H1 (cell line): ENCODE data around the gene ATP6V0E2. TPM values are rescaled to one million over a fixed set of nuclear protein-coding genes. Genes with fewer than 3 reads are reported as not detected.

Experiments
- CTCF ChIA-PET: fragments of 300-600 bp; sonication (Branson Sonifier 250); formaldehyde crosslinking; loops from one replicate; lab custom pipeline; 2021; ENCODE audit not compliant: partially characterized antibody; lab: Charles Lee
- POLR2A ChIA-PET: fragments of 300-600 bp; sonication (Branson Sonifier 250); formaldehyde crosslinking; loops from one replicate; lab custom pipeline; 2021; ENCODE audit warnings: inconsistent platforms; ENCODE audit not compliant: partially characterized antibody; lab: Charles Lee
- DNase-seq, 2 experiments: peaks; one replicate each; pipeline versions ENCODE4 v3.0.0 to v3.0.0-alpha.2; 2010 to 2022; ENCODE audit warnings: low spot score in 2 of 2, low read depth in 1 of 2, mixed read lengths in 1 of 2
- FAIRE-seq: peaks from 2 replicates; lab custom pipeline; 2011; peaks lifted over from hg19 to GRCh38; lab: Jason Lieb, UNC
- H2AFZ ChIP-seq: 2 replicates; pipeline ENCODE4 v1.8.1; 2012; ENCODE audit warnings: low read length, inconsistent platforms
- H2AK5ac ChIP-seq: 2 replicates; pipeline ENCODE4 v1.6.1; 2013; ENCODE audit warnings: low read depth, low read length
- H2BK120ac ChIP-seq: replicated peaks from 2 replicates; pipeline ENCODE3; 2013; ENCODE audit warnings: low read depth, low read length, inconsistent platforms
- H2BK12ac ChIP-seq: 2 replicates; pipeline ENCODE4 v1.6.1; 2013; ENCODE audit warnings: low read depth, low read length
- H2BK15ac ChIP-seq: 2 replicates; pipeline ENCODE4 v1.6.1; 2013; ENCODE audit warnings: low read length
- H2BK20ac ChIP-seq: 2 replicates; pipeline ENCODE4 v1.6.1; 2013; ENCODE audit warnings: low read length
- H2BK5ac ChIP-seq: 2 replicates; pipeline ENCODE4 v1.6.1; 2013; ENCODE audit warnings: low read depth, low read length
- H3K14ac ChIP-seq: 2 replicates; pipeline ENCODE4 v1.6.1; 2013; ENCODE audit warnings: inconsistent platforms; ENCODE audit not compliant: insufficient read length
- H3K18ac ChIP-seq: 2 replicates; pipeline ENCODE4 v1.6.1; 2013; ENCODE audit warnings: low read length; ENCODE audit errors: extremely low read depth
- H3K23ac ChIP-seq: 2 replicates; pipeline ENCODE4 v1.6.1; 2013; ENCODE audit warnings: inconsistent platforms; ENCODE audit not compliant: insufficient read length
- H3K23me2 ChIP-seq: 2 replicates; pipeline ENCODE4 v1.6.1; 2013; ENCODE audit warnings: low read depth, low read length
- H3K27ac ChIP-seq: 2 replicates; pipeline ENCODE4 v1.6.1; 2011; ENCODE audit warnings: low read depth, low read length, inconsistent platforms
- H3K27me3 ChIP-seq, 4 experiments: replicated peaks in 1 of 4; 1 replicate in 1 of 4; 2 replicates in 3 of 4; pipeline versions ENCODE4 v1.6.1 to v1.8.1; 2011 to 2013; ENCODE audit warnings: low read length in 3 of 4, mild to moderate bottlenecking in 3 of 4, inconsistent platforms in 2 of 4, mixed read lengths in 2 of 4, moderate library complexity in 1 of 4; ENCODE audit not compliant: control insufficient read depth in 3 of 4, insufficient read depth in 3 of 4; ENCODE audit errors: extremely low read depth in 1 of 4
- H3K36me3 ChIP-seq, 4 experiments: 2 replicates each; pipeline versions ENCODE4 v1.6.1 to v1.8.1; 2011 to 2013; ENCODE audit warnings: mild to moderate bottlenecking in 4 of 4, low read length in 3 of 4, moderate library complexity in 2 of 4, control low read depth in 1 of 4, inconsistent platforms in 1 of 4; ENCODE audit not compliant: insufficient read depth in 4 of 4, control insufficient read depth in 2 of 4
- H3K4ac ChIP-seq: replicated peaks from 2 replicates; pipeline ENCODE3; 2013; ENCODE audit warnings: low read length, low read depth, mixed read lengths, inconsistent platforms; ENCODE audit not compliant: insufficient read length
- H3K4me1 ChIP-seq, 4 experiments: replicated peaks in 1 of 4; 1 replicate in 1 of 4; 2 replicates in 3 of 4; pipeline versions ENCODE4 v1.6.1 to v1.8.1; 2011 to 2013; ENCODE audit warnings: low read length in 3 of 4, inconsistent platforms in 2 of 4, mixed read lengths in 1 of 4; ENCODE audit not compliant: insufficient read depth in 4 of 4, control insufficient read depth in 3 of 4
- H3K4me2 ChIP-seq, 2 experiments: 2 replicates each; pipeline versions ENCODE4 v1.6.1 to v1.8.1; 2011 to 2013; ENCODE audit warnings: low read depth in 2 of 2, low read length in 2 of 2, control low read depth in 1 of 2, inconsistent platforms in 1 of 2, mild to moderate bottlenecking in 1 of 2; ENCODE audit not compliant: insufficient read depth in 1 of 2
- H3K4me3 ChIP-seq, 4 experiments: fragments of 200-600, 300-600 bp in 1 of 4; sonication (generic), shearing (Covaris generic), sonication (Bioruptor Twin) in 1 of 4; 2 replicates each; pipeline versions ENCODE4 v1.5.1 to v1.8.1; 2011 to 2016; ENCODE audit warnings: low read length in 4 of 4, low read depth in 3 of 4, control low read depth in 2 of 4, inconsistent platforms in 2 of 4, mild to moderate bottlenecking in 2 of 4, mixed read lengths in 1 of 4, moderate library complexity in 1 of 4; ENCODE audit not compliant: insufficient read depth in 2 of 4; ENCODE audit errors: extremely low read depth in 1 of 4
- H3K56ac ChIP-seq: replicated peaks from 2 replicates; pipeline ENCODE3; 2013; ENCODE audit warnings: low read depth, mild to moderate bottlenecking, mixed read lengths, low read length, inconsistent platforms; ENCODE audit not compliant: insufficient read length
- H3K79me1 ChIP-seq: 2 replicates; pipeline ENCODE4 v1.6.1; 2013; ENCODE audit warnings: low read depth, low read length, control low read depth
- H3K79me2 ChIP-seq, 2 experiments: 2 replicates each; pipeline versions ENCODE4 v1.6.1 to v1.8.1; 2012 to 2013; ENCODE audit warnings: low read length in 2 of 2, mild to moderate bottlenecking in 2 of 2, inconsistent platforms in 1 of 2; ENCODE audit not compliant: insufficient read depth in 2 of 2, control insufficient read depth in 1 of 2
- H3K9ac ChIP-seq, 4 experiments: replicated peaks in 1 of 4; 1 replicate in 1 of 4; 2 replicates in 3 of 4; pipeline versions ENCODE4 v1.6.1 to v1.8.1; 2011 to 2013; ENCODE audit warnings: low read depth in 3 of 4, low read length in 3 of 4, control low read depth in 2 of 4, mild to moderate bottlenecking in 2 of 4, moderate library complexity in 2 of 4, inconsistent platforms in 1 of 4; ENCODE audit errors: extremely low read depth in 1 of 4
- H3K9me3 ChIP-seq, 2 experiments: 2 replicates each; pipeline versions ENCODE4 v1.6.1 to v1.8.1; 2012 to 2013; ENCODE audit warnings: mild to moderate bottlenecking in 2 of 2, moderate library complexity in 2 of 2, control low read depth in 1 of 2, inconsistent platforms in 1 of 2, low read depth in 1 of 2, low read length in 1 of 2, mixed read lengths in 1 of 2; ENCODE audit not compliant: insufficient read depth in 2 of 2
- H4K20me1 ChIP-seq, 2 experiments: replicated peaks in 1 of 2; 2 replicates each; pipeline versions ENCODE3 to v1.8.1; 2011 to 2013; ENCODE audit warnings: inconsistent platforms in 2 of 2, low read length in 2 of 2, mild to moderate bottlenecking in 1 of 2; ENCODE audit not compliant: insufficient read depth in 2 of 2, control insufficient read depth in 1 of 2
- H4K5ac ChIP-seq: 2 replicates; pipeline ENCODE4 v1.6.1; 2013; ENCODE audit warnings: low read length, low read depth, mixed read lengths, inconsistent platforms; ENCODE audit not compliant: insufficient read length
- H4K8ac ChIP-seq: 2 replicates; pipeline ENCODE4 v1.8.0; 2013; ENCODE audit warnings: mild to moderate bottlenecking, moderate library complexity, low read length, inconsistent platforms; ENCODE audit not compliant: insufficient read depth; ENCODE audit errors: extremely low read depth
- H4K91ac ChIP-seq: replicated peaks from 2 replicates; pipeline ENCODE3; 2013; ENCODE audit warnings: low read length, mixed read lengths, inconsistent platforms; ENCODE audit not compliant: insufficient read length
- ASH2L ChIP-seq: fragments of 200-600, 300-600 bp; sonication (generic); IDR thresholded peaks from one replicate; pipeline ENCODE4 v1.7.1; 2017; ENCODE audit warnings: low read length
- BACH1 ChIP-seq: IDR thresholded peaks from 2 replicates; pipeline ENCODE4 v1.6.1; 2012; ENCODE audit warnings: low read length, improper control_type of control experiment
- CBX8 ChIP-seq: fragments of 300-800, 300-1000 bp; sonication (generic); IDR thresholded peaks from 2 replicates; pipeline ENCODE4 v1.7.1; 2016; ENCODE audit warnings: low read depth, low read length, borderline replicate concordance
- CHD1 ChIP-seq: IDR thresholded peaks from 2 replicates; pipeline ENCODE4 v1.6.1; 2012; ENCODE audit warnings: low read depth, low read length, improper control_type of control experiment
- EGR1 ChIP-seq: IDR thresholded peaks from 2 replicates; pipeline ENCODE4 v1.6.1; 2011; ENCODE audit warnings: low read depth, low read length, borderline replicate concordance
- EZH2 ChIP-seq: fragments of 200-600 bp; sonication (generic); IDR thresholded peaks from 2 replicates; pipeline ENCODE4 v1.7.1; 2012; ENCODE audit warnings: low read depth, mild to moderate bottlenecking, moderate library complexity, low read length, inconsistent platforms; ENCODE audit not compliant: severe bottlenecking
- GTF2F1 ChIP-seq: IDR thresholded peaks from 2 replicates; pipeline ENCODE4 v1.6.1; 2012; ENCODE audit warnings: low read depth, low read length, improper control_type of control experiment, borderline replicate concordance
- HDAC2 ChIP-seq, 2 experiments: fragments of 300-600 bp in 1 of 2; sonication (generic) in 1 of 2; IDR thresholded peaks; 2 replicates each; pipeline ENCODE4 v1.6.1; 2011 to 2012; ENCODE audit warnings: low read depth in 2 of 2, low read length in 2 of 2, mild to moderate bottlenecking in 2 of 2, moderate library complexity in 2 of 2, borderline replicate concordance in 1 of 2, inconsistent platforms in 1 of 2
- JUND ChIP-seq: IDR thresholded peaks from 2 replicates; pipeline ENCODE4 v1.6.1; 2011; ENCODE audit warnings: mild to moderate bottlenecking, improper control_type of control experiment, low read length
- KDM1A ChIP-seq: fragments of 200-600, 300-600 bp; sonication (generic); IDR thresholded peaks from 2 replicates; pipeline ENCODE4 v1.7.1; 2016; ENCODE audit warnings: mild to moderate bottlenecking, low read length, borderline replicate concordance
- RXRA ChIP-seq: IDR thresholded peaks from 2 replicates; pipeline ENCODE4 v1.6.1; 2011; ENCODE audit warnings: low read depth, mild to moderate bottlenecking, low read length, moderate library complexity; ENCODE audit not compliant: insufficient read depth
- SIN3A ChIP-seq, 2 experiments: IDR thresholded peaks in 1 of 2; conservative IDR thresholded peaks in 1 of 2; 2 replicates each; pipeline ENCODE4 v1.6.1; 2011 to 2012; ENCODE audit warnings: low read length in 2 of 2, improper control_type of control experiment in 1 of 2, low read depth in 1 of 2, mild to moderate bottlenecking in 1 of 2
- TBP ChIP-seq: IDR thresholded peaks from 2 replicates; pipeline ENCODE4 v1.6.1; 2011; ENCODE audit warnings: low read depth, low read length, improper control_type of control experiment
- whole genome bisulfite sequencing, 2 experiments: shearing (Covaris generic) in 1 of 2; methylation state at CpG; one replicate each; pipeline versions ENCODE4 v1.1.6 to v1.1.7; 2013 to 2015; ENCODE audit warnings: low lambda C conversion rate in 2 of 2, mixed read lengths in 2 of 2, inconsistent platforms in 1 of 2, low coverage in 1 of 2, missing lambda C conversion rate in 1 of 2; ENCODE audit not compliant: insufficient replicate concordance in 2 of 2, insufficient coverage in 1 of 2, insufficient read length in 1 of 2; ENCODE audit errors: extremely low coverage in 1 of 2, missing lambda C conversion rate in 1 of 2; 5-methylcytosine and 5-hydroxymethylcytosine counted together
- polyA plus RNA-seq, 7 experiments: library from polyadenylated mRNA; depleted of rRNA in 3 of 7; stranded (reverse) in 5 of 7; unstranded in 2 of 7; fragments of >200 nt in 5 of 7; fragments of 200-250 nt in 2 of 7; gene quantifications; 1 replicate in 5 of 7; 2 replicates in 1 of 7; 4 replicates in 1 of 7; pipeline versions ENCODE4 v1.2.1 to v1.2.3, GENCODE V29; 2011 to 2013; ENCODE audit warnings: missing spikeins in 2 of 7, mixed read lengths in 2 of 7
- total RNA-seq: library from RNA; stranded (reverse); fragmentation: NEBNext Ultra II Directional; extraction: Animal tissue kit (Norgen Biotek cat#: 25700); gene quantifications from 2 replicates; pipeline ENCODE4 v1.2.1, GENCODE V29; 2021
- TF ChIP-seq, protein P1 (sequence below): IDR thresholded peaks from 2 replicates; pipeline ENCODE4 v1.6.1; 2011; ENCODE audit warnings: low read depth, mild to moderate bottlenecking, low read length; ENCODE audit not compliant: insufficient read depth

Gene ATP6V0E2
- total and polyA plus RNA-seq, 2 of the 8 experiments (the other 6 are each of a cell fraction or from before 2014, with no cell fraction given), result 26.1 to 47.9 TPM

DNA sequence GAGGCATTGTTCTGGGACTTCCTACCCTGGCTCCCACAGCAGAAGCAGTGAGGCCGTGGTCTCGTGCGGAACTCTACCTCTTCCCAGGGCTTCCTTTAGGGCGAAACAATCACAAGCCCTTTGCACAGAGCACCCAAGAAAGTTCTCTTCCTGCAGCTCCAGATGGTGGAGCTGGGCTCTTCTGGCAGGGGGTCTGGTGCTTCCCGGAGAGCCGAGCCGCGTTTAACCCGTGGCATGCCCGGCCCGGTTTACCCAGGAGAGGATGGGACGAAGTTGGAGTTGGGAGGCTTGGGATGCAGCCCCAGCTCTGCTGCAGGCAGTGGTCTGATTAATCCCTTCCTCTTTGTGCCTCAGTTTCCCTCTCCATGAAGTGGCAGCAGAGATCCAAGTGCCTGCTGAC lies 9.0 kb upstream of the ATP6V0E2 start:
- no peak for FAIRE-seq
- ChIA-PET POLR2A (no interaction called here), CTCF (interaction anchor here (1.0 to 2.2 kb wide), 4 partner anchors 9 to 57 kb away, joined by 3 to 16 read pairs (median 4); partner anchors contain the start of gene ATP6V0E2)
- no peak overlapping the region for H3K9ac ChIP-seq
- no peak overlapping the region for H3K27ac ChIP-seq
- no peak overlapping the region for H3K56ac ChIP-seq
- no peak overlapping the region for H4K5ac ChIP-seq
- no peak overlapping the region for H2BK12ac ChIP-seq
- no peak overlapping the region for H2BK20ac ChIP-seq
- H3K23me2 ChIP-seq, result no peaks in the 10 kb centered on the region
- no peaks in the 10 kb centered on the region for H4K20me1 ChIP-seq
- no peaks in the 10 kb centered on the region for H3K79me2 ChIP-seq
- H2BK120ac ChIP-seq, result no peak overlapping the region
- H3K27me3 ChIP-seq, result no peaks in the 10 kb centered on the region; a peak in 2 of 7 replicates
- H2BK5ac ChIP-seq, result no peak overlapping the region
- no peaks in the 10 kb centered on the region for H3K79me1 ChIP-seq
- no peak for TF ChIP-seq BACH1
- TF ChIP-seq, protein P1, sequence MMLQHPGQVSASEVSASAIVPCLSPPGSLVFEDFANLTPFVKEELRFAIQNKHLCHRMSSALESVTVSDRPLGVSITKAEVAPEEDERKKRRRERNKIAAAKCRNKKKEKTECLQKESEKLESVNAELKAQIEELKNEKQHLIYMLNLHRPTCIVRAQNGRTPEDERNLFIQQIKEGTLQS, result no peak
- TF ChIP-seq EZH2, result no peak
- no peak for TF ChIP-seq CBX8
- TF ChIP-seq TBP, result no peak
- no peak for TF ChIP-seq JUND
- TF ChIP-seq SIN3A (conservative IDR thresholded peaks at IDR 0.05 in 1 of 2, IDR thresholded peaks at IDR 0.05 in 1 of 2; ENCODE audit: low read depth in 1 of 2, low read length in 2 of 2), result no peak
- TF ChIP-seq CHD1, result no peak
- no peak for TF ChIP-seq GTF2F1
- no peak for TF ChIP-seq EGR1
- TF ChIP-seq ASH2L, result no peak
- TF ChIP-seq HDAC2 (IDR thresholded peaks at IDR 0.05; ENCODE audit: borderline replicate concordance in 1 of 2, low read depth in 2 of 2, low read length in 2 of 2), result no peak
- TF ChIP-seq KDM1A, result no peak
- TF ChIP-seq RXRA, result no peak
- TF ChIP-seq, all 59 proteins: peak for 0
- Histone ChIP-seq H2BK15ac (no peak overlapping the region), H3K4me1 (no peaks in the 10 kb centered on the region), H3K9me3 (no peaks in the 10 kb centered on the region), H3K4ac (no peak overlapping the region), H2AFZ (no peak overlapping the region), H3K23ac (no peak overlapping the region), H3K14ac (no peak overlapping the region), H4K91ac (no peak overlapping the region), H3K18ac (no peak overlapping the region), H2AK5ac (no peak overlapping the region), H3K4me3 (no peak overlapping the region), H4K8ac (no peak overlapping the region), H3K4me2 (no peak overlapping the region), H3K36me3 (peaks cover 0 to 1% (median 0%) of the 10 kb centered on the region in 4 experiments; a peak in 1 of 8 replicates)
- WGBS, 2 experiments, result 95% methylated on average over 12 of the region's 12 CpGs; no CpG with 5 or more reads in 1 of the 2 experiments
- no peak for DNase-seq
